Endothelial cell (in vitro differentiated cells): ENCODE data around the gene DPH1. TPM values are rescaled to one million over a fixed set of nuclear protein-coding genes. Genes with fewer than 3 reads are reported as not detected.

Source experiments
- DNase-seq: peaks from one replicate; pipeline ENCODE4 v3.0.0; 2021; ENCODE audit warnings: low spot score
- H3K27ac Mint-ChIP-seq: one replicate; pipeline ENCODE4 v1.8.0; 2021; ENCODE audit warnings: mixed read lengths, inconsistent platforms; ENCODE audit not compliant: unreplicated experiment
- H3K27me3 Mint-ChIP-seq: one replicate; pipeline ENCODE4 v1.8.0; 2021; ENCODE audit warnings: mild to moderate bottlenecking, moderate library complexity, mixed read lengths, inconsistent platforms; ENCODE audit not compliant: unreplicated experiment
- H3K36me3 Mint-ChIP-seq: one replicate; pipeline ENCODE4 v1.8.0; 2021; ENCODE audit warnings: mild to moderate bottlenecking, low read depth, mixed read lengths, inconsistent platforms; ENCODE audit not compliant: unreplicated experiment
- H3K4me1 Mint-ChIP-seq: one replicate; pipeline ENCODE4 v1.8.0; 2021; ENCODE audit warnings: mild to moderate bottlenecking, mixed read lengths, inconsistent platforms; ENCODE audit not compliant: unreplicated experiment
- H3K4me3 Mint-ChIP-seq: one replicate; pipeline ENCODE4 v1.8.0; 2021; ENCODE audit warnings: mild to moderate bottlenecking, mixed read lengths, inconsistent platforms; ENCODE audit not compliant: unreplicated experiment
- H3K9me3 Mint-ChIP-seq: one replicate; pipeline ENCODE4 v1.8.0; 2021; ENCODE audit warnings: mixed read lengths, inconsistent platforms; ENCODE audit not compliant: unreplicated experiment
- CTCF ChIP-seq: fragments of 200-600 bp; sonication (generic); IDR thresholded peaks from one replicate; pipeline ENCODE4 v1.5.0; 2021; ENCODE audit warnings: antibody characterized with exemption; ENCODE audit not compliant: unreplicated experiment
- total RNA-seq: library from RNA; stranded (reverse); fragmentation: NEBNext Ultra II Directional; extraction: Animal tissue kit (Norgen Biotek cat#: 25700); gene quantifications from one replicate; pipeline ENCODE4 v1.2.1, GENCODE V29; 2021; ENCODE audit not compliant: unreplicated experiment

DPH1 gene
- total RNA-seq, 1 donor from 2014 or later, result 27.1 TPM

GRCh38 chr17:2019723-2020122 is 10.2 kb upstream of the DPH1 start:
- Mint-ChIP-seq H3K4me3 (no peak overlapping the region), H3K36me3 (no peaks in the 10 kb centered on the region), H3K27me3 (peaks cover 32% of the 10 kb centered on the region), H3K4me1 (peaks cover 12% of the 10 kb centered on the region), H3K27ac (no peak overlapping the region), H3K9me3 (no peaks in the 10 kb centered on the region)
- no peak for TF ChIP-seq CTCF
- no peak for DNase-seq

- H3K27me3 Mint-ChIP-seq, result peaks cover 32% of the 10 kb centered on the region
- no peak for DNase-seq
- H3K36me3 Mint-ChIP-seq, result no peaks in the 10 kb centered on the region
Measured at GRCh38 chr17:2020721-2021120, 9.2 kb upstream of the DPH1 start.

GRCh38 chr17:2022647-2023240 is 7.2 kb upstream of the DPH1 start:
- no peak for DNase-seq
- no peak for TF ChIP-seq CTCF
- Mint-ChIP-seq H3K4me3 (no peak overlapping the region), H3K4me1 (peaks cover 17% of the 10 kb centered on the region), H3K9me3 (no peaks in the 10 kb centered on the region), H3K36me3 (peaks cover 4% of the 10 kb centered on the region), H3K27ac (no peak overlapping the region), H3K27me3 (peaks cover 36% of the 10 kb centered on the region)

More at GRCh38 chr17:2020721-2021120, 9.2 kb upstream of the DPH1 start:
- H3K27ac Mint-ChIP-seq, result no peak overlapping the region
- no peak overlapping the region for H3K4me3 Mint-ChIP-seq
- H3K9me3 Mint-ChIP-seq, result no peaks in the 10 kb centered on the region
- TF ChIP-seq CTCF, result no peak
- peaks cover 12% of the 10 kb centered on the region for H3K4me1 Mint-ChIP-seq

GRCh38 chr17:2023256-2023655 is 6.7 kb upstream of the DPH1 start:
- Mint-ChIP-seq H3K27ac (no peak overlapping the region), H3K9me3 (no peaks in the 10 kb centered on the region), H3K27me3 (peaks cover 34% of the 10 kb centered on the region), H3K4me1 (peaks cover 17% of the 10 kb centered on the region), H3K36me3 (peaks cover 4% of the 10 kb centered on the region), H3K4me3 (no peak overlapping the region)
- no peak for TF ChIP-seq CTCF
- no peak for DNase-seq

- Mint-ChIP-seq H3K4me1 (peaks cover 17% of the 10 kb centered on the region), H3K27ac (no peak overlapping the region), H3K36me3 (peaks cover 4% of the 10 kb centered on the region), H3K27me3 (peaks cover 29% of the 10 kb centered on the region), H3K4me3 (no peak overlapping the region), H3K9me3 (no peaks in the 10 kb centered on the region)
- no peak for TF ChIP-seq CTCF
- DNase-seq, result peak; percentile 59
Measured at GRCh38 chr17:2023692-2024571, 6.0 kb upstream of the DPH1 start.
